ENCODE data around the gene HOXD11.

The HOXD11 gene

GRCh38 chr2:176081376-176081836 lies 25.7 kb upstream of the HOXD11 start:
- DNase-seq (ENCODE audit: low read depth in 2 of 2) = no peak

- no peak for DNase-seq (ENCODE audit: low read depth in 2 of 2)
Observed at GRCh38 chr2:176081837-176082524, 25.1 kb upstream of the HOXD11 start.

- DNase-seq (ENCODE audit: low read depth in 2 of 2) = no peak
Observed at GRCh38 chr2:176082525-176082823, 24.6 kb upstream of the HOXD11 start.

- DNase-seq (ENCODE audit: low read depth in 2 of 2) = no peak
Observed at GRCh38 chr2:176082824-176083751, 24.0 kb upstream of the HOXD11 start.

- DNase-seq (ENCODE audit: low read depth in 2 of 2) = no peak
Observed at GRCh38 chr2:176083796-176084261, 23.3 kb upstream of the HOXD11 start, which contains the start of gene EVX2. Gene EVX2, minus strand, starts transcription at chr2:176083962. Its CDS starts 186 bp downstream, at chr2:176083776.

GRCh38 chr2:176084611-176085119 lies 22.4 kb upstream of the HOXD11 start:
- DNase-seq (ENCODE audit: low read depth in 2 of 2) = no peak

- no peak for DNase-seq (ENCODE audit: low read depth in 2 of 2)
Observed at GRCh38 chr2:176085120-176085788, 21.8 kb upstream of the HOXD11 start.

GRCh38 chr2:176085861-176086771 lies 21.0 kb upstream of the HOXD11 start:
- no peak for DNase-seq (ENCODE audit: low read depth in 2 of 2)

- no peak for DNase-seq (ENCODE audit: low read depth in 2 of 2)
Observed at GRCh38 chr2:176087330-176088047, 19.6 kb upstream of the HOXD11 start.

- DNase-seq (ENCODE audit: low read depth in 2 of 2) = no peak
Observed at GRCh38 chr2:176088048-176088936, 18.8 kb upstream of the HOXD11 start.

- no peak for DNase-seq (ENCODE audit: low read depth in 2 of 2)
Observed at GRCh38 chr2:176088937-176089842, 17.9 kb upstream of the HOXD11 start.

- DNase-seq (ENCODE audit: low read depth in 2 of 2) = no peak
Observed at GRCh38 chr2:176089843-176090395, 17.2 kb upstream of the HOXD11 start.

GRCh38 chr2:176090862-176091261 lies 16.2 kb upstream of the HOXD11 start:
- no peak for DNase-seq (ENCODE audit: low read depth in 2 of 2)

- no peak for DNase-seq (ENCODE audit: low read depth in 2 of 2)
Observed at GRCh38 chr2:176091329-176092258, 15.5 kb upstream of the HOXD11 start.

- DNase-seq (ENCODE audit: low read depth in 2 of 2) = no peak
Observed at GRCh38 chr2:176092270-176093144, 14.6 kb upstream of the HOXD11 start, which contains the start of gene HOXD13. Gene HOXD13, plus strand, starts transcription at chr2:176092721. Its CDS starts 170 bp downstream, at chr2:176092891.
